HG03521 (cell line): Measurements from ENCODE around the gene ZYG11A.
"Not testable (repeated sequence)": the region's sequence is repeated elsewhere in the genome, so short reads cannot be mapped to it uniquely, and the experiment has no call there.

Experiments
- ATAC-seq: cut with Tn5 transposase; IDR thresholded peaks from one replicate; pipeline ENCODE4 v1.9.1; 2021; ENCODE audit warnings: mild to moderate bottlenecking, moderate library complexity; ENCODE audit not compliant: unreplicated experiment

Gene ZYG11A

DNA sequence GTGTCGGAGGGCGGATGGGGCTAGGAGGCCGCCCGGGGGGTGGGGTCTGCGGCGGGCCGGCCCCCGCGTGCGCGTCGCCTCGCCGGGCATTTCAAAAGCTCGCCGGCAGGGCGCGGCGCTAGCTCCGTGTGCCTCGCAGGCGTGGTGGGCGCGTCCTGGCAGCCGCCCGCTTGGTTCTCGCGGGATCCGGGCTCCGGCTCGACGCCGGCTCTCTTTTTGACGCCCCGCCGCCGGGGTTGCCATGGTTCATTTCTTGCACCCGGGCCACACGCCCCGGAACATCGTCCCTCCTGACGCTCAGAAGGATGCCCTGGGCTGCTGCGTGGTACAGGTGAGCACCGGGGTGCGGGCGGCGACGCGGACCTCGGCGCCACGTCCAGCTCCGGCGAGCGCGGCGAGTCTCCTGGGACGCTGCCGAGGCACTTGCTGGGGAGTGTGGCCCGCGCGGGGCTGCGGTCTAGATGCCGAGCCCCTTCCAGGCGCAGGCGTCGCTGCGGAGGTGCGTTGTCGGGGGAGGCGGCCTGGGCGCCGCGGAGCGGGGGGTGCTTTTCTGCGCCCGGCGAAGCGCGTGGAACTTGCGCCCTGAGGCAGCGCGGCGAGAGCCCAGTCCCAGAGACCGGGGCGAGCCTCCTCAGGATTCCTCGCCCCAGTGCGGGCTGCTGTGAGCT is at the start of gene ZYG11A:
Gene ZYG11A (plus strand): TSS at position 118 of the 668 bp plus-strand sequence. CDS start 124 bp downstream, at position 242.
- ATAC-seq: peak; percentile 89

GRCh38 chr1:52793717-52794116 is 48.8 kb upstream of the ZYG11A start:
- ATAC-seq: not testable (repeated sequence)

DNA sequence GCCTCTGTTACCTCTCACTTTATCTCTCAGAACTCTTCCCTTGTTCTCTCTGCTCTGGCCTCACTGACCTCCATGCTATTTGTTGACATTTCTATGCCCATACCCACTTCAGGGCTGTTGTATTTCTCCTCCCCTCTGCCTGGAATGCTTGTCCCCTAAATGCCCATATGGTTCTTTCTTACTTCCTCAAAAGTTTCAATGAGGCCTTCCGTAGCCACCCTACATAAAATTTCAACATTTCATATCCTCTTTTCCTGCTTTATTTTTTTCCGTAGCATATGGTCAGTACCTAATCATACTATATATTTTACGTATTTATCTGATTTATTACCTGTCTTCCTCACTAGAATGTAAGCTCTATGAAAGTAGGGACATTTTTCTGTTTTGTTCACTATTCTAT is 47.1 kb upstream of the ZYG11A start:
- no peak for ATAC-seq

DNA sequence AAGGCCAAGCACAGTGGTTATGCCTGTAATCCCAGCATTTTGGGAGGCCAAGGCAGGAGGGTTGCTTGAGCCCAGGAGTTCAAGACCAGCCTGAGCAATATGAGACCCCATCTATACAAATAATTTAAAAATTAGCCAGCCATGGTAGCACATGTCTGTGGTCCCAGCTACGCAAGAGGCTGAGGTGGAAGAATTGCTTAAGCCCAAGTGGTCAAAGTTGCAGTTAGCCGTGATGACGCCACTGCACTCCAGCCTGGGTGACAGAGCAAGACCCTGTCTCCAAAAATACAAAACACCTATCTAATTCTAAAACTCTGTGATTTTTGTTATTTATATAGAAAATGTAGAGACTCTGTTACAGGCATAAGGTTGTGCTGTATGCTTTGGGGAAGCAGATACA is 44.2 kb upstream of the ZYG11A start:
- ATAC-seq: no peak

GRCh38 chr1:52801011-52801410 is 41.5 kb upstream of the ZYG11A start:
- no peak for ATAC-seq

- not testable (repeated sequence) for ATAC-seq
Observed at GRCh38 chr1:52804083-52804482, 38.5 kb upstream of the ZYG11A start.

DNA sequence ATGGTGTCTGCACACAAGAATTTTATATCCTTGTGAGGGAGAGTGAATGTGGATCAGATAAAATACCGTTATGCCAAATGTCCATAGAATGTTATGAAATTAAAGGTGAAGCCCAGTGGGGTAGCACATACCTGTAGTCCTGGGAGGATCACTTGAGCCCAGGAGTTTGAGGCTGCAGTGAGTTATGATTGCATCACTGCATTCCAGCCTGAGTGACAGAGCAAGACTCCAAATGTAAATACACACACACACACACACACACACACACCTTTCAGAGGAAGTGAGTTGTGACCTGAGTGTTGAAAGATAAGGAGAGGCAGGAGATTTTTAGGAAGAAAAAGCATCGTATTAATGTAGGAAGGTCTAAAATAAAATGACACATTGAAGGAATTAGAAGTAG is 28.1 kb upstream of the ZYG11A start:
- ATAC-seq: no peak

DNA sequence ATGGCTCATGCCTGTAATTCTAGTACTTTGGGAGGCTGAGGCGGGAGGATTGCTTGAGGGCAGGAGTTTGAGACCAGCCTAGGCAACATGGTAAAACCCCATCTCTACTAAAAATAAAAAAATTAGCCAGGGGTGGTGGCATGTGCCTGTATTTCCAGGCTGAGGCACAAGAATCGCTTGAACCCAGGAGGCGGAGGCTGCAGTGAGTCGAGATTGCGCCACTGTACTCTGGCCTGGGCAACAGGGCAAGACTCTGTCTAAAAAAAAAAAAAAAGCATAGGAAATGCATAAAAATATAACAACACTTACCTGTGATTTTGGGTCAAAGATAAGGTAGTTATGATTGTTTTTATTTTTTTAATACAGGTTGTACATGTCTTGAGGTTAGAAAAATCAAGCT is 21.7 kb upstream of the ZYG11A start:
- ATAC-seq: not testable (repeated sequence)

DNA sequence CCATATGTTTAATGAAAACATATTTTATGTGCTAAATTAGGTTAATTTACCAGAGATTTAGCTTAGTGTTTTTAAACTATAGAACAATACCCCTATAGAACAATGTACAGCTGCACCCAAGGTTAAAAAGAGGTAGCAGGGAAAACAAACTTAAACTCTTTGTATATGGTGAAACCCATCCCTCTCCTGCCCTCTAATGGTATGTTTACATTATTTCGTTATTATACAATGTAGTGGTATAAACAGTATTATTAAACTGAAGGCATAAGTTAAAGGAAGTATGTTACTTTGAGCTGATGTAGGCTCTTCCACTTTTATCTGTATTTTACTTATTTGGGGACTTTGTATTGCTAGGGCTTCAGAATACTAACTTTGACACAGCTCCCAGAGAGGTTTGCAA is 16.7 kb upstream of the ZYG11A start:
- ATAC-seq: no peak

- no peak for ATAC-seq
Observed at GRCh38 chr1:52834798-52835197, 7.8 kb upstream of the ZYG11A start.

DNA sequence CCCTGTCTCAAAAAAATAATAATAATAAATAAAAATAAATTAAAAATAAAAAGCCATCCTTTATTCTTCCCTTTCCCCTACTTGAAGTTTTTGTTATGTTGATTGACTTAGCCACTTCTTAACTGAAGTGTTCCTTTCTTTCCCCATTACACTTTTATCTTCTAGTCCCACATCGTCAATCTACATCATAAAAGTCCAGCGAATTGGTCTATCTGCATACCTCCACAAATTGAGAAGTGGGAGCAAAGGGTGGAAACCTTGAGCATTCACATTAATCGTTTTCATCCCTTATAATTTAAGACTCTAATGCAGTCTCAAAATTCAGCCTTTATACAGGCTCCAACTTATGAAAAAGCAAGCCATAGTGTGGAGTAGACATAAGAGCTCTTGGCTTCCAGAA is 6.5 kb upstream of the ZYG11A start:
- ATAC-seq: no peak

DNA sequence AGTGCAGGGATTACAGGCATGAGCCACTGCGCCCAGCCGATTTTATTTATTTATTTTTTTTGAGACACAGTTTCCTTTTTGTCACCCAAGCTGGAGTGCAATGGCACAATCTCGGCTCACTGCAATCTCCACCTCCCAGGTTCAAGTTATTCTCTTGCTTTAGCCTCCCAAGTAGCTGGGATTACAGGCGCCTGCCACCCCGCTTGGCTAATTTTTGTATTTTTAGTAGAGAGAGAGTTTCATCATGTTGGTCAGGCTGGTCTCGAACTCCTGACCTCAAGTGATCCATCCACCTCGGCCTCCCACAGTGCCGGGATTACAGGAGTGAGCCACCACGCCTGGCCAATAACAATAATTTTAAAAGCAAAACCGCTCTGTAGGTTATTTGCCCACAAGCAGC is 3.4 kb upstream of the ZYG11A start:
- not testable (repeated sequence) for ATAC-seq

DNA sequence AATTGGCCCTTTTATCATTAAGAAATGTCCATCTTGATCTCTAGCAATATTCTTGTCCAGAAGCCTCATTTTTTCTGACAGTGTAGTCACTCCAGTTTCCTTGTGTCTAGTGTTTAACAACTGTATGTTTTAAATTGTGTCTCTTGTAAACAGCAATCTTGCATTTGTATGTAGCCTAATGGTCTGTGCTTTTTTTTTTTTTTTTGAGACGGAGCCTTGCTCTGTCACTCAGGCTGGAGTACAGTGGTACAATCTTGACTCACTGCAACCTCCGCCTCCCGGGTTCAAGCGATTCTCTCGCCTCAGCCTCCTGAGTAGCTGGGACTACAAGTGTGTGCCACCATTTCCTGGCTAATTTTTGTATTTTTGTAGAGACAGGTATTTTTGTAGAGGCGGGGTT is 2.6 kb downstream of the ZYG11A start:
- not testable (repeated sequence) for ATAC-seq

DNA sequence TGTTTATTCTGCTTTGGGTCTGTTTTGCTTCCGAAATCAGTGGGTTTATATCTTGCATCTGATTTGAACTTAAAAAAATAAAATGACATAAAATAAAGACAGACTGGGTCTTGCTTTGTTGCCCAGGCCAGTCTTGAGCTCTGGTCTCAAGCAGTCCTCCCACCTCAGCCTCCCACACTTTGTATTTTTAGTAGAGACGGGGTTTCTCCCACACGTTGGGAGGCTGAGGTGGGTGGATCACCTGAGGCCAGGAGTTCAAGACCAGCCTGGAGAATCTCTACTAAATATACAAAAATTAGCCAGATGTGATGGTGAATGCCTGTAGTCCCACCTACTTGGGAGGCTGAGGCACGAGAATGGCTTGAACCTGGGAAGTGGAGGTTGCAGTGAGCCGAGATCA is 5.9 kb downstream of the ZYG11A start:
- ATAC-seq: no peak

DNA sequence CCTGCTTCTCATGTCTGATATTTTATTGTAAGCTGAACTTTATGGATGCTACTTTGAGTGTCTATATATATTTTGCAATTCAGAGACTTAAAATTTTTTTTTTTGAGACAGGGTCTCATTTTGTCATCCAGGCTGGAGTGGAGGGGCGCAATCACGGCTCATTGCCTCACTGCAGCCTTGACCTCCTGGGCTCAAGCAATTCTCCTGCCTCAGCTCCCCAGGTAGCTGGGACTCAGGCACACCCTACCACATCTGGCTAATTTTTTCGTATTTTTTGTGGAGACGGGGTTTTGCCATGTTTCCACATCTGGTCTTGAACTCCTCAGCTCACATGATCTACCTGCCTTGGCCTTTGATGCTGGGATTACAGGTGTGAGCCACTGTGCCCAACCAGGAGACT is 8.4 kb downstream of the ZYG11A start:
- no peak for ATAC-seq

- ATAC-seq: no peak
Observed at GRCh38 chr1:52852854-52853253, 10.3 kb downstream of the ZYG11A start.

- ATAC-seq: no peak
Observed at GRCh38 chr1:52855584-52855983, 13.0 kb downstream of the ZYG11A start.

DNA sequence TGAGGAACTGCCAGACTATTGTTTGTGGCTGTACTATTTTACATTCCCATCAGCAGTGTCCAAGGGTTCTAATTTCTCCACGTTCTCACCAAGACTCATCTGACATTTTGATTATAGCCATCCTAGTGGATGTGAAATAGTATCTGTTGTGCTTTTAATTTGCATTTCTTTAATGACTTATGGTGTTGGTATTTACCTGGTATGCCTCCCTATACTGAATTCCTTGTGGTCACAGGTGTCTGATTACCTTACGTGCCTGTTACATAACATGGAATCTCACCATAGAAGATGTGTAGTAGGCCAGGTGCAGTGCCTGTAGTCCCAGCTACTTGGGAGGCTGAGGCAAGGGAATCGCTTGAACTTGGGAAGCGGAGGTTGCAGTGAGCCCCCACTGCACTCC is 13.5 kb downstream of the ZYG11A start:
- no peak for ATAC-seq

DNA sequence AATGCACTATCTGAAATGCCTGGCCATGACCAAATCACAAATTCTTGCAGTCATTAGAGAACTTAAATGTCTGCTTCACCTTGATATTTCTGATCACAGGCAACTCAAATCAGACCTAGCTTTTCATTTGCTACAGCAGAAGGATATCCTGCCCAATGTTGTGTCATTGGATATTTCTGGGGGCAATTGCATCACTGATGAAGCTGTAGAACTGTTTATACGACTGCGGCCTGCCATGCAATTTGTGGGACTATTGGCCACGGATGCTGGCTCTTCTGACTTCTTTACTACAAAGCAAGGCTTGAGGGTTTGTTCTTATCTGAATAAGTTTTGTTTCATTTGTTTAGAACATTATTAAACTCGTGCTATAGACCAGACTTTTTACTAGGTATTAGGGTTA is 14.9 kb downstream of the ZYG11A start:
- no peak for ATAC-seq

DNA sequence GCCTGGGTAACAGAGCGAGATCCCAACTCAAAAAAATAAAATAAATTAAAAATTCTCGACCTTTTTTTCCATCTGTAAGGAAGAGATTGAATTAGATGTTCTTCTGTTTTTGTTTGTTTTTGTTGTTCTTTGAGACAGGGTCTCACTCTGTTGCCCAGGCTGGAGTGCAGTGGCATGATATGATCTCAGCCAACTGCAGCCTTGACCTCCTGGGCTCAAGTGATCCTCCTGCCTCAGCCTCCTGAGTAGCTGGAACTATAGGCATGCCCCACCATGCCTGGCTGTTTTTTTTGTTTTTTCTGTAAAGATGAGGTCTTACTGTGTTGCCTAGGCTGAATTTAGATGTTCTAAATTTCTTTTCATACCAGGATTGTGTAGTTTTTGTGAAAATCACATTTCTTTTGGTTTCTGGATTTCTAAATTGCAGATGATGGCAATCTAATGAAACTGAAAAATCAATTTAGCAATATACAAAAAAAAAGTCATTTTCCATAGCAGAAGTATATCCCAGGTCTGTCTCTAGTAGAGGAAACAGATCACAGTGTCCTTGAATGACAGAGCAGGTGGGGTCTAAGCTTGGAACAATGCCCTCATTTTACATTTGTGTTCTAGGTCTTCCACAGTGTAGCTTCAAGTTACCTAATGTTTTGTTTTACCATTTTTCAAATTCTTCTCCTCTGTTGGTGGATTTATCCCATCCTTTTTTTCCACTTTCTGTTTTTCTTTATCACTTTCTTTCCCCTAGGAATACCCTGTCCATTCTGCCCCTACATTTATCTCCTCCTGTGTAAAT is 20.3 kb downstream of the ZYG11A start:
- ATAC-seq: no peak

- ATAC-seq: peak; percentile 82
Observed at GRCh38 chr1:52867087-52867863, 24.7 kb downstream of the ZYG11A start.

DNA sequence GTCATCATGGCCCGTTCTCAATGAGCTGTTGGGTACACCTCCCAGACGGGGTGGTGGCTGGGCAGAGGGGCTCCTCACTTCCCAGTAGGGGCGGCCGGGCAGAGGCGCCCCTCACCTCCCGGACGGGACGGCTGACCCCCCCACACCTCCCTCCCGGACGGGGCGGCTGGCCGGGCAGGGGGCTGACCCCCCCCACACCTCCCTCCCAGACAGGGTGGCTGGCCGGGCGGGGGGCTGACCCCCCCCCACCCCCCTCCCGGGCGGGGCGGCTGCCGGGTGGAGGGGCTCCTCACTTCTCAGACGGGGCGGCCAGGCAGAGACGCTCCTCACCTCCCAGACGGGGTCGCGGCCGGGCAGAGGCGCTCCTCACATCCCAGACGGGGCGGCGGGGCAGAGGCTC is 27.2 kb downstream of the ZYG11A start:
- ATAC-seq: not testable (repeated sequence)
